H9 (cell line): ENCODE data around the gene MAD1L1. TPM values are rescaled to one million over a fixed set of nuclear protein-coding genes. Genes with fewer than 3 reads are reported as not detected.

Experiments
- DNase-seq: peaks from one replicate; pipeline ENCODE4 v3.0.0-alpha.2; 2017
- H2AFZ ChIP-seq: one replicate; pipeline ENCODE4 v1.6.1; 2013; ENCODE audit warnings: mild to moderate bottlenecking, low read length, control low read depth, moderate library complexity
- H2AK5ac ChIP-seq: 2 replicates; pipeline ENCODE4 v1.6.1; 2013; ENCODE audit warnings: low read length, control low read depth, mixed read lengths; ENCODE audit not compliant: insufficient read length
- H2BK120ac ChIP-seq: one replicate; pipeline ENCODE4 v1.6.1; 2013; ENCODE audit warnings: low read depth, mild to moderate bottlenecking, low read length, control low read depth, inconsistent platforms; ENCODE audit not compliant: poor library complexity, severe bottlenecking
- H2BK12ac ChIP-seq: 2 replicates; pipeline ENCODE4 v1.6.1; 2013; ENCODE audit warnings: low read length, control low read depth, mixed read lengths, low read depth; ENCODE audit not compliant: insufficient read length
- H2BK15ac ChIP-seq: 2 replicates; pipeline ENCODE4 v1.6.1; 2013; ENCODE audit warnings: low read depth, low read length, control low read depth
- H2BK20ac ChIP-seq: one replicate; pipeline ENCODE4 v1.6.1; 2013; ENCODE audit warnings: low read depth, mild to moderate bottlenecking, low read length, control low read depth, inconsistent platforms; ENCODE audit not compliant: poor library complexity, severe bottlenecking
- H2BK5ac ChIP-seq: 2 replicates; pipeline ENCODE4 v1.6.1; 2013; ENCODE audit warnings: low read length, control low read depth, mixed read lengths; ENCODE audit not compliant: insufficient read length
- H3K14ac ChIP-seq: 2 replicates; pipeline ENCODE4 v1.6.1; 2013; ENCODE audit warnings: low read length, control low read depth; ENCODE audit not compliant: insufficient read depth
- H3K18ac ChIP-seq: 2 replicates; pipeline ENCODE4 v1.6.1; 2013; ENCODE audit warnings: low read depth, mild to moderate bottlenecking, mixed read lengths, low read length, control low read depth; ENCODE audit not compliant: insufficient read length
- H3K23ac ChIP-seq: 2 replicates; pipeline ENCODE4 v1.6.1; 2013; ENCODE audit warnings: low read length, control low read depth, mixed read lengths, low read depth; ENCODE audit not compliant: insufficient read length
- H3K23me2 ChIP-seq: 2 replicates; pipeline ENCODE4 v1.6.1; 2013; ENCODE audit warnings: low read depth, mild to moderate bottlenecking, mixed read lengths, low read length, control low read depth; ENCODE audit not compliant: insufficient read length, poor library complexity, severe bottlenecking
- H3K27ac ChIP-seq: 2 replicates; pipeline ENCODE4 v1.5.1; 2013; ENCODE audit warnings: low read length, control low read depth, mixed read lengths, low read depth; ENCODE audit not compliant: insufficient read length
- H3K27me3 ChIP-seq: 2 replicates; pipeline ENCODE4 v1.6.1; 2013; ENCODE audit warnings: low read length, control low read depth, inconsistent platforms; ENCODE audit not compliant: insufficient read depth
- H3K4ac ChIP-seq: 2 replicates; pipeline ENCODE4 v1.6.1; 2013; ENCODE audit warnings: low read depth, mild to moderate bottlenecking, control low read depth, inconsistent platforms, low read length, moderate library complexity
- H3K4me1 ChIP-seq: 2 replicates; pipeline ENCODE4 v1.6.1; 2013; ENCODE audit warnings: low read length, control low read depth, inconsistent platforms; ENCODE audit not compliant: insufficient read depth
- H3K4me2 ChIP-seq: 2 replicates; pipeline ENCODE4 v1.6.1; 2013; ENCODE audit warnings: low read length, control low read depth, mixed read lengths; ENCODE audit not compliant: insufficient read length, insufficient read depth
- H3K56ac ChIP-seq: 2 replicates; pipeline ENCODE4 v1.6.1; 2013; ENCODE audit warnings: low read depth, mild to moderate bottlenecking, mixed read lengths, low read length, control low read depth; ENCODE audit not compliant: insufficient read length
- H3K79me1 ChIP-seq: 2 replicates; pipeline ENCODE4 v1.6.1; 2013; ENCODE audit warnings: low read depth, mild to moderate bottlenecking, moderate library complexity, low read length, control low read depth, inconsistent platforms; ENCODE audit not compliant: insufficient read depth, poor library complexity, severe bottlenecking
- H3K79me2 ChIP-seq: 2 replicates; pipeline ENCODE4 v1.6.1; 2013; ENCODE audit warnings: low read length, control low read depth, inconsistent platforms; ENCODE audit not compliant: insufficient read depth
- H3K9ac ChIP-seq: 2 replicates; pipeline ENCODE4 v1.6.1; 2013; ENCODE audit warnings: low read length, control low read depth, mixed read lengths; ENCODE audit not compliant: insufficient read length; ENCODE audit errors: extremely low read depth
- H3K9me3 ChIP-seq: one replicate; pipeline ENCODE4 v1.6.1; 2013; ENCODE audit warnings: low read depth, low read length, inconsistent platforms; ENCODE audit not compliant: control insufficient read depth
- H3T11ph ChIP-seq: one replicate; pipeline ENCODE4 v1.6.1; 2013; ENCODE audit warnings: mild to moderate bottlenecking, low read length, control low read depth, inconsistent platforms
- H4K20me1 ChIP-seq: one replicate; pipeline ENCODE4 v1.6.1; 2013; ENCODE audit not compliant: control insufficient read depth, insufficient read length, insufficient read depth
- H4K5ac ChIP-seq: 2 replicates; pipeline ENCODE4 v1.6.1; 2013; ENCODE audit warnings: low read depth, mild to moderate bottlenecking, mixed read lengths, low read length, control low read depth; ENCODE audit not compliant: insufficient read length
- H4K8ac ChIP-seq: replicated peaks from 2 replicates; pipeline ENCODE4 v1.6.1; 2013; ENCODE audit warnings: low read length, control low read depth, mixed read lengths, low read depth; ENCODE audit not compliant: insufficient read length
- H4K91ac ChIP-seq: 2 replicates; pipeline ENCODE4 v1.6.1; 2013; ENCODE audit warnings: low read depth, mild to moderate bottlenecking, moderate library complexity, mixed read lengths, low read length, control low read depth; ENCODE audit not compliant: insufficient read length
- H3K27ac Mint-ChIP-seq, 3 experiments: 2 replicates in 2 of 3; 3 replicates in 1 of 3; pipeline ENCODE4 v1.8.0; 2020 to 2021; ENCODE audit warnings: mixed read lengths in 3 of 3, mild to moderate bottlenecking in 1 of 3, moderate library complexity in 1 of 3
- H3K27me3 Mint-ChIP-seq: 2 replicates; pipeline ENCODE4 v1.8.0; 2021; ENCODE audit warnings: low read depth, mild to moderate bottlenecking, moderate library complexity, mixed read lengths
- H3K36me3 Mint-ChIP-seq, 3 experiments: 2 replicates in 2 of 3; 3 replicates in 1 of 3; pipeline ENCODE4 v1.8.0; 2020 to 2021; ENCODE audit warnings: low read depth in 3 of 3, mixed read lengths in 3 of 3; ENCODE audit not compliant: insufficient read depth in 1 of 3
- H3K4me1 Mint-ChIP-seq, 2 experiments: 2 replicates each; pipeline ENCODE4 v1.8.0; 2020; ENCODE audit warnings: mixed read lengths in 2 of 2
- H3K4me3 Mint-ChIP-seq, 2 experiments: 2 replicates in 1 of 2; 3 replicates in 1 of 2; pipeline ENCODE4 v1.8.0; 2020 to 2021; ENCODE audit warnings: mild to moderate bottlenecking in 2 of 2, mixed read lengths in 2 of 2, moderate library complexity in 1 of 2
- H3K9me3 Mint-ChIP-seq, 2 experiments: 2 replicates in 1 of 2; 3 replicates in 1 of 2; pipeline ENCODE4 v1.8.0; 2020; ENCODE audit warnings: mild to moderate bottlenecking in 2 of 2, mixed read lengths in 2 of 2, moderate library complexity in 1 of 2
- CTCF ChIP-seq: fragments of 200-600 bp; sonication (generic); conservative IDR thresholded peaks from 3 replicates; pipeline ENCODE4 v1.8.0; 2021; ENCODE audit warnings: antibody characterized with exemption, mild to moderate bottlenecking
- WGBS: extraction: QIAGEN DNeasy Blood & Tissue Kit; methylation state at CpG from one replicate; pipeline ENCODE4 v1.1.7; 2013; ENCODE audit warnings: missing lambda C conversion rate, low lambda C conversion rate, mixed read lengths; ENCODE audit not compliant: insufficient read length; ENCODE audit errors: extremely low coverage; 5-methylcytosine and 5-hydroxymethylcytosine counted together
- total RNA-seq: library from RNA; stranded (reverse); gene quantifications from 2 replicates; pipeline ENCODE4 v1.2.1, GENCODE V29; 2021

Gene MAD1L1
- total RNA-seq, 1 experiment from 2014 or later, result 39.0 TPM

GRCh38 chr7:1981878-1982230, 250.9 kb downstream of the MAD1L1 start:
- no peaks in the 10 kb centered on the region for H4K20me1 ChIP-seq
- no peak overlapping the region for H3K18ac ChIP-seq
- H2AFZ ChIP-seq, result no peak overlapping the region
- H3K27ac Mint-ChIP-seq, result no peak overlapping the region
- no peak overlapping the region for H3T11ph ChIP-seq
- H3K4ac ChIP-seq, result no peak overlapping the region
- H3K9ac ChIP-seq, result no peak overlapping the region
- H2AK5ac ChIP-seq, result no peak overlapping the region
- H3K27ac ChIP-seq, result no peak overlapping the region
- peaks cover 5% of the 10 kb centered on the region for H3K9me3 ChIP-seq
- H2BK120ac ChIP-seq, result no peak overlapping the region
- H2BK12ac ChIP-seq, result no peak overlapping the region
- no peak overlapping the region for H3K4me2 ChIP-seq
- no peaks in the 10 kb centered on the region for H3K79me1 ChIP-seq
- H2BK20ac ChIP-seq, result no peak overlapping the region
- no peak for DNase-seq
- H3K9me3 Mint-ChIP-seq, result peaks cover 13 to 15% of the 10 kb centered on the region in 2 experiments
- H3K56ac ChIP-seq, result no peak overlapping the region
- no peak overlapping the region for H2BK15ac ChIP-seq
- no CpG with 5 or more reads among the region's 6 CpGs for WGBS
- TF ChIP-seq CTCF, result no peak
- no peaks in the 10 kb centered on the region for H3K23me2 ChIP-seq
- no peaks in the 10 kb centered on the region for H3K27me3 ChIP-seq
- H3K4me1 Mint-ChIP-seq, result peaks cover 10 to 13% of the 10 kb centered on the region in 2 experiments; a peak in 3 of 4 replicates
- H3K27me3 Mint-ChIP-seq, result no peaks in the 10 kb centered on the region
- no peaks in the 10 kb centered on the region for H3K79me2 ChIP-seq
- no peak overlapping the region for H3K14ac ChIP-seq
- H3K23ac ChIP-seq, result no peak overlapping the region
- H4K5ac ChIP-seq, result no peak overlapping the region
- H3K4me3 Mint-ChIP-seq, result no peak overlapping the region
- H4K8ac ChIP-seq, result no peak overlapping the region
- H4K91ac ChIP-seq, result no peak overlapping the region
- no peak overlapping the region for H2BK5ac ChIP-seq
- H3K4me1 ChIP-seq, result no peaks in the 10 kb centered on the region
- H3K36me3 Mint-ChIP-seq, result peaks cover 14 to 22% (median 17%) of the 10 kb centered on the region in 3 experiments; a peak in 6 of 7 replicates
